T-cell (primary cell): ENCODE measurements around the gene LUZP1. TPM values are rescaled to one million over a fixed set of nuclear protein-coding genes. Genes with fewer than 3 reads are reported as not detected.
A peak's percentile ranks its signal among the peaks of the same experiment; 100 is the strongest.
"Not testable (repeated sequence)": the region's sequence is repeated elsewhere in the genome, so short reads cannot be mapped to it uniquely, and the experiment has no call there.

Experiments
- ATAC-seq, 4 experiments: fragments of 200-7000 bp in 3 of 4; fragments of 150-1000 bp in 1 of 4; cut with Tn5 transposase; replicated peaks in 1 of 4; 1 replicate in 3 of 4; 2 replicates in 1 of 4; pipeline ENCODE4 v1.10.0; 2021; ENCODE audit warnings: moderate library complexity in 3 of 4, mild to moderate bottlenecking in 2 of 4, moderate number of reproducible peaks in 1 of 4
- CTCF ChIA-PET, 2 donors: fragments of 300-600 bp; sonication (Branson Sonifier 250); formaldehyde crosslinking; loops; one replicate each; lab custom pipeline; 2022; ENCODE audit warnings: antibody characterized with exemption in 2 of 2; lab: Charles Lee
- POLR2A ChIA-PET, 2 donors: fragments of 300-600 bp; sonication (Branson Sonifier 250); formaldehyde crosslinking; loops; one replicate each; lab custom pipeline; 2022; ENCODE audit warnings: antibody characterized with exemption in 2 of 2; lab: Charles Lee
- DNase-seq, 35 experiments: peaks; one replicate each; pipeline versions ENCODE4 v3.0.0 to v3.0.0-alpha.2; 2013 to 2023
- H3K27ac ChIP-seq: one replicate; pipeline ENCODE4 v1.5.1; 2013; ENCODE audit warnings: low read length
- H3K27me3 ChIP-seq, 2 experiments: replicated peaks in 1 of 2; 1 replicate in 1 of 2; 2 replicates in 1 of 2; pipeline versions ENCODE4 v1.6.1 to v1.7.0; 2013; ENCODE audit warnings: low read length in 1 of 2, mixed read lengths in 1 of 2; ENCODE audit not compliant: control insufficient read depth in 2 of 2, insufficient read depth in 2 of 2; ENCODE audit errors: extremely low read depth in 1 of 2
- H3K36me3 ChIP-seq, 2 donors: 1 replicate in 1 of 2; 2 replicates in 1 of 2; pipeline versions ENCODE4 v1.6.1 to v1.7.0; 2013; ENCODE audit warnings: low read length in 1 of 2; ENCODE audit not compliant: control insufficient read depth in 2 of 2, insufficient read depth in 1 of 2; ENCODE audit errors: extremely low read depth in 1 of 2
- H3K4me1 ChIP-seq, 2 experiments: 1 replicate in 1 of 2; 2 replicates in 1 of 2; pipeline versions ENCODE4 v1.6.1 to v1.7.0; 2013; ENCODE audit warnings: low read length in 2 of 2, mixed read lengths in 1 of 2; ENCODE audit not compliant: insufficient read depth in 2 of 2, control insufficient read depth in 1 of 2; ENCODE audit errors: extremely low read depth in 1 of 2
- H3K4me3 ChIP-seq, 2 donors: 1 replicate in 1 of 2; 2 replicates in 1 of 2; pipeline versions ENCODE4 v1.5.1 to v1.7.0; 2013; ENCODE audit warnings: mild to moderate bottlenecking in 2 of 2, low read length in 1 of 2, moderate library complexity in 1 of 2; ENCODE audit not compliant: control insufficient read depth in 1 of 2; ENCODE audit errors: extremely low read depth in 1 of 2
- H3K9me3 ChIP-seq: 2 replicates; pipeline ENCODE4 v1.7.0; 2013
- H3K27ac Mint-ChIP-seq, 2 donors: one replicate each; pipeline ENCODE4 v1.8.0; 2020 to 2021; ENCODE audit warnings: mild to moderate bottlenecking in 2 of 2, mixed read lengths in 2 of 2
- H3K27me3 Mint-ChIP-seq, 2 donors: one replicate each; pipeline ENCODE4 v1.8.0; 2021 to 2022; ENCODE audit warnings: mixed read lengths in 2 of 2
- H3K36me3 Mint-ChIP-seq: one replicate; pipeline ENCODE4 v1.8.0; 2021; ENCODE audit warnings: mixed read lengths
- H3K4me1 Mint-ChIP-seq, 3 donors: one replicate each; pipeline ENCODE4 v1.8.0; 2020 to 2022; ENCODE audit warnings: mixed read lengths in 3 of 3, mild to moderate bottlenecking in 1 of 3
- H3K4me3 Mint-ChIP-seq, 3 donors: one replicate each; pipeline ENCODE4 v1.8.0; 2020 to 2022; ENCODE audit warnings: mild to moderate bottlenecking in 3 of 3, mixed read lengths in 3 of 3, moderate library complexity in 3 of 3
- H3K9me3 Mint-ChIP-seq, 3 donors: one replicate each; pipeline ENCODE4 v1.8.0; 2020 to 2022; ENCODE audit warnings: mixed read lengths in 3 of 3
- WGBS: methylation state at CpG from one replicate; pipeline ENCODE4 v1.1.5; 2013; ENCODE audit warnings: missing lambda C conversion rate; ENCODE audit not compliant: insufficient coverage; 5-methylcytosine and 5-hydroxymethylcytosine counted together
- total RNA-seq, 35 experiments: library from RNA in 6 of 35; stranded (reverse) in 6 of 35; fragments of 120-200 nt in 1 of 35; gene quantifications; one replicate each; pipeline versions ENCODE4 v1.2.1 to v1.2.4 and lab custom pipeline; 2013 to 2026

Gene LUZP1
- total RNA-seq, 5 donors from 2014 or later (not counting 1 experiment from before 2014, with no cell fraction given) = 18.8 to 24.8 (median 19.7) TPM

DNA sequence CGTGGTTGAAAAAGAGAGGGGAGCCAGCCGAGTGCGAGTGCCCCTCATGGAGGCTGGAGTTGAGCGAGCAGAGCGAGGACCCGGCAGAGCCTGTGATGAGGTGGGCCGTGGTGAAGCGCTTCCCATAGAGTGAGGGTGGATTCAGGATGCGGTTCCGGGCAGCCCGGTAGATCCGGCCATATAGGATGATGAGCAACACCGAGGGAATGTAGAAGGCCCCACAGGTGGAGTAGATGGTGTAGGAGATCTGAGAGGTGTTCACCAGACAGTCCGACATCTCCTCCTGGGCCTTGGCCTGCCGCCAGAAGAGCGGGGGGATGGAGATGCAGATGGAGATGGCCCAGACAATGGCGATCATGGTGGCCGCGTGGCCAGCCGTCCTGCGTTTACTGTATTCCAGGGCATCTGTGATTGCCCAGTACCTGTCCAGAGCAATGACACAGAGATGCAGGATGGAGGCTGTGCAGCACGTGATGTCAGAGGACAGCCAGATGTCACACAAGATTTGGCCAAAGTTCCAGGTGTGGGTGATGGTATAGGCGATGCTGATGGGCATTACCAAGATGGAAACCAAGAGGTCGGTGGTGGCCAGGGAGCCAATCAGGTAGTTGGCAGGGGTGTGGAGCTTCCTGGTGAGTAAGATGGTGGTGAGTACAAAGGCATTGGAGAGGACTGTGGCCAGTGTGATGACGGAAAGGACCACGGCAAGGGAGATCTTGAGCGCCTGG, 24.9 kb upstream of the LUZP1 start:
- ATAC-seq (no peak), DNase-seq (no peak)
- H3K27ac ChIP-seq = no peak overlapping the region
- peak overlapping the region in 1 of 2 donors; percentile 40 for H3K27ac Mint-ChIP-seq
- H3K36me3 Mint-ChIP-seq = no peaks in the 10 kb centered on the region
- H3K4me3 Mint-ChIP-seq = no peak overlapping the region
- H3K4me1 ChIP-seq = no peaks in the 10 kb centered on the region
- no peaks in the 10 kb centered on the region for H3K4me1 Mint-ChIP-seq
- 89% methylated on average over 21 of the region's 27 CpGs for WGBS
- H3K27me3 ChIP-seq = peaks cover 0 to 8% of the 10 kb centered on the region in 2 experiments
- no peaks in the 10 kb centered on the region for H3K36me3 ChIP-seq
- H3K9me3 ChIP-seq = no peaks in the 10 kb centered on the region
- no peak overlapping the region for H3K4me3 ChIP-seq
- no peaks in the 10 kb centered on the region for H3K9me3 Mint-ChIP-seq
- ChIA-PET POLR2A (no interaction called here), CTCF (no interaction called here)
- peaks cover 12 to 14% of the 10 kb centered on the region in 2 donors for H3K27me3 Mint-ChIP-seq

DNA sequence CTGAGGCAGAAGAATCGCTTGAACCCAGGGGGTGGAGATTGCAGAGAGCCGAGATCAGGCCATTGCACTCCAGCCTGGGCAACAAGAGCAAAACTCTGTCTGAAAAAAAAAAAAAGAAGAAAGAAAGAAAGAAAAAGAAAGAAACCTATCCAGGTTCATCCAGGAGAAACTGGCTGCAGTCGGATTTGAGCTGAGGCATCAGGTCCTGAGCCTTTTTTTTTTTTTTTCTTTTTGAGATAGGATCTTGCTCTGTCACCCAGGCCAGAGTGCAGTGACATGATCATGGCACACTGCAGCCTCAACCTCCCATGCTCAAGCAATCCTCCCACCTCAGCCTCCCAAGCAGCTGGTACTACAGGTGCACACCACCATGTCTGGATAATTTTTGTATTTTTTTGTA, 22.5 kb upstream of the LUZP1 start:
- no peak overlapping the region for H3K4me3 ChIP-seq
- Mint-ChIP-seq H3K4me1 (no peaks in the 10 kb centered on the region), H3K27ac (no peak overlapping the region), H3K27me3 (peaks cover 12 to 14% of the 10 kb centered on the region in 2 donors), H3K9me3 (no peaks in the 10 kb centered on the region), H3K4me3 (no peak overlapping the region), H3K36me3 (no peaks in the 10 kb centered on the region)
- POLR2A ChIA-PET = interaction anchor here in 1 of 2 donors (0.6 kb wide), 1 partner anchor 16 kb away, joined by 6 read pairs; no protein-coding TSS in a partner anchor
- DNase-seq = no peak
- peaks cover 0 to 8% of the 10 kb centered on the region in 2 experiments for H3K27me3 ChIP-seq
- no peaks in the 10 kb centered on the region for H3K36me3 ChIP-seq
- no peaks in the 10 kb centered on the region for H3K4me1 ChIP-seq
- CTCF ChIA-PET = interaction anchor here in 1 of 2 donors (0.6 kb wide), 1 partner anchor 8 kb away, joined by 5 read pairs; no protein-coding TSS in a partner anchor
- 100% methylated on average over 2 of the region's 3 CpGs for WGBS
- no peak for ATAC-seq
- no peak overlapping the region for H3K27ac ChIP-seq
- H3K9me3 ChIP-seq = no peaks in the 10 kb centered on the region

DNA sequence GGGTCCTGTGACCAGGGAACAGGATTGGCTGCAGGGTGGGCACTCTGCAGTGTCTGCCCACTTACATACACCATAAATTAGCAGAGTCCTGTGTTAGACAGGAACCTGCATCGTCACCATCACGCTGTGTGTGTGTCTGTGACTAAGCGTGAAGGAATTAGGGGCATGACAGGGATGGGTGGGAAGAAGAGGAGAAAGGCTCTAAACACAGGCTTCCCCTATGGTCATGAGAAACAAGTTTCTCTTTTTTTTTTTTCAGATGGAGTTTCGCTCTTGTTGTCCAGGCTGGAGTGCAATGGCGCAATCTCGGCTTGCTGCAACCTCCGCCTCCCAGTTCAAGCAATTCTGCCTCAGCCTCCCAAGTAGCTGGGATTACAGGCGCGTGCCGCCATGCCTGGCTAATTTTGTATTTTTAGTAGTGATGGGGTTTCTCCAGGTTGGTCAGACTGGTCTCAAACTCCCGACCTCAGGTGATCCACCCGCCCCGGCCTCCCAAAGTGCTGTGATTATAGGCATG, 20.3 kb upstream of the LUZP1 start:
- H3K36me3 Mint-ChIP-seq, H3K36me3 ChIP-seq, H3K27ac Mint-ChIP-seq, H3K27ac ChIP-seq, H3K4me1 Mint-ChIP-seq, ATAC-seq, H3K9me3 ChIP-seq, H3K4me3 Mint-ChIP-seq, H3K4me1 ChIP-seq, H3K9me3 Mint-ChIP-seq, POLR2A ChIA-PET, H3K27me3 ChIP-seq, H3K4me3 ChIP-seq, DNase-seq: not testable (repeated sequence)
- H3K27me3 Mint-ChIP-seq = peaks cover 12 to 14% of the 10 kb centered on the region in 2 donors
- WGBS = 87% methylated on average over 5 of the region's 13 CpGs
- CTCF ChIA-PET = interaction anchor here in 1 of 2 donors (0.7 kb wide), 2 partner anchors 12 to 100 kb away, joined by 3 to 4 read pairs; no protein-coding TSS in a partner anchor

DNA sequence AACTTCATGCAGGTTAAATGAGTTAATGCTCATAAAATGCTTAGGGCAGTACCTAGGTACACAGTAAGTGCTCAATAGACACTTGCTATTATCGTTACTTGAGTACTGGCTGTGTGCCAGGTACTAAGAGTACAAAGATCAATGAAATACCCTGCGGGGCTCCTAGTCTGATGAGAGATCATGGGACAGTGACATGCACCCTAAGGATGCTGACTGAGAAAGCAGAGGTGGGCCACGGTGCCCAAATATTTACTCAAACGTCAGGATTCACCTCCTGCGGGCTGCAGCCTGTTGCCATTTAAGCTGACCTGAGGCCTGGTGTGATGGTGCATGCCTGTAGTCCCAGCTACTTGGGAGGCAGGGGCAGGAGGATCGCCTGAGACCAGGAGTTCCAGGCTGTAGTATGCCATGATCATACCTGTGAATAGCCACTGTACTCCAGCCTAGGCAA, 19.8 kb upstream of the LUZP1 start:
- Mint-ChIP-seq H3K27me3 (peaks cover 8 to 12% of the 10 kb centered on the region in 2 donors), H3K4me1 (peaks cover 5 to 11% (median 11%) of the 10 kb centered on the region in 3 donors), H3K9me3 (no peaks in the 10 kb centered on the region), H3K36me3 (no peaks in the 10 kb centered on the region), H3K27ac (no peak overlapping the region), H3K4me3 (no peak overlapping the region)
- ChIA-PET POLR2A (interaction anchor here in 1 of 2 donors (0.6 kb wide), 1 partner anchor 64 kb away, joined by 4 read pairs; no protein-coding TSS in a partner anchor), CTCF (interaction anchor here in 1 of 2 donors (6.9 kb wide), 1 partner anchor 91 kb away, joined by 281 read pairs; no protein-coding TSS in a partner anchor)
- H3K4me1 ChIP-seq = peaks cover 0 to 8% of the 10 kb centered on the region in 2 experiments
- ATAC-seq (no peak), DNase-seq (no peak)
- no peak overlapping the region for H3K4me3 ChIP-seq
- peaks cover 0 to 5% of the 10 kb centered on the region in 2 experiments for H3K27me3 ChIP-seq
- 84% methylated on average over 6 of the region's 6 CpGs for WGBS
- H3K9me3 ChIP-seq = no peaks in the 10 kb centered on the region
- H3K27ac ChIP-seq = no peak overlapping the region
- no peaks in the 10 kb centered on the region for H3K36me3 ChIP-seq

DNA sequence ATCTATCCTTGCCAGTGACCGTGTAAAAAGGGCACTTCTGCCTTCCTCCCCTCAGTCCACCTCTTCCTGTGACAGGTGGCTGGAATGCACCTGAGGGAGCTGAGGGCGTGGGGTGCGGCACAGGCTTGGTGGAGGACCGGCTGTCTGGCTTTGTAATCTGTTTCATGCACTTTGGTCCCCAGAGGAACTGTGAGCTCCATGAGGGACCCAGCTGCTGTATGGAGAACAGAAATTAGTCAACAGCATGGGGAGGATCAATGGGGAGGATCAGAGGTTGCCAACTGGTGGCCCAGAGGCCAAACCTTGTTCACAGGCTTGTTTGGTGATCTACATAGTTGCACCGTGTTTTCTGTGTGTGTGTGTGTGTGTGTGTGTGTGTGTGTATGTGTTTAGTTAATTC, 19.0 kb upstream of the LUZP1 start:
- Mint-ChIP-seq H3K9me3 (no peaks in the 10 kb centered on the region), H3K27me3 (peaks cover 3 to 6% of the 10 kb centered on the region in 2 donors), H3K4me3 (no peak overlapping the region), H3K36me3 (no peaks in the 10 kb centered on the region), H3K27ac (no peak overlapping the region), H3K4me1 (peaks cover 5 to 11% (median 11%) of the 10 kb centered on the region in 3 donors)
- peaks cover 0 to 8% of the 10 kb centered on the region in 2 experiments for H3K4me1 ChIP-seq
- WGBS = 71% methylated on average over 3 of the region's 5 CpGs
- POLR2A ChIA-PET = interaction anchor here in 1 of 2 donors (0.6 kb wide), 1 partner anchor 63 kb away, joined by 4 read pairs; no protein-coding TSS in a partner anchor
- H3K36me3 ChIP-seq = no peaks in the 10 kb centered on the region
- ATAC-seq (no peak), DNase-seq (no peak)
- no peaks in the 10 kb centered on the region for H3K9me3 ChIP-seq
- H3K27me3 ChIP-seq = no peaks in the 10 kb centered on the region
- no peak overlapping the region for H3K27ac ChIP-seq
- H3K4me3 ChIP-seq = no peak overlapping the region
- CTCF ChIA-PET = interaction anchor here in 1 of 2 donors (0.8 to 6.9 kb wide), 3 partner anchors 52 to 90 kb away, joined by 3 to 281 read pairs (median 3); no protein-coding TSS in a partner anchor

DNA sequence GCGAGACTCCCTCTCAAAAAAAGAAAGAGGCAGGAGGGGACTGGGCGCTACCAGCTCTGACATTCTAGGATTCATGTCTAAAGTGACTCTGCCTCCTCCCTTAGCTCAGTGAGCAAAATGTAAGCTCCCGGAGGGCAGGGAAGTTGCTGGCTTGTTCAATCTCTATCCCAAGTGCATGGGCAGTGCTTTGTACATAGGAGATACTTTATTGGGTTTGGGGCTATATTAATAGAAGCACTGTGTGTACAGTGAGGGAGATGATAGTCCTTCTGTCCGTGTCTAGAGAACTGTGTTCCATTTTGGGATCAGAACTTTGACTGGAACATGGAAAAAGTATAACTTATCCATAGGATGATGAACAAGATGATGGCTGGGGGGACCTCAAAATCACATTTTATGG, 16.7 kb upstream of the LUZP1 start:
- no peaks in the 10 kb centered on the region for H3K36me3 Mint-ChIP-seq
- Histone ChIP-seq H3K27me3 (peaks cover 0 to 3% of the 10 kb centered on the region in 2 experiments), H3K27ac (no peak overlapping the region), H3K4me3 (no peak overlapping the region), H3K9me3 (no peaks in the 10 kb centered on the region), H3K4me1 (peaks cover 0 to 8% of the 10 kb centered on the region in 2 experiments), H3K36me3 (no peaks in the 10 kb centered on the region)
- ChIA-PET POLR2A (interaction anchor here in 1 of 2 donors (2.0 kb wide), 1 partner anchor 86 kb away, joined by 10 read pairs; no protein-coding TSS in a partner anchor), CTCF (interaction anchor here (0.7 to 6.9 kb wide), 16 partner anchors 11 to 142 kb away, joined by 3 to 281 read pairs (median 9); no protein-coding TSS in a partner anchor)
- no peak overlapping the region for H3K4me3 Mint-ChIP-seq
- WGBS = 67% methylated on average over 1 of the region's 4 CpGs
- no peaks in the 10 kb centered on the region for H3K9me3 Mint-ChIP-seq
- no peak for DNase-seq
- no peak for ATAC-seq
- peaks cover 5 to 11% (median 11%) of the 10 kb centered on the region in 3 donors for H3K4me1 Mint-ChIP-seq
- H3K27me3 Mint-ChIP-seq = peaks cover 0 to 3% of the 10 kb centered on the region in 2 donors
- no peak overlapping the region for H3K27ac Mint-ChIP-seq
